ENCODE measurements around the gene CDIPT. TPM values are rescaled to one million over a fixed set of nuclear protein-coding genes. Genes with fewer than 3 reads are reported as not detected.
"Not testable (repeated sequence)": the region's sequence is repeated elsewhere in the genome, so short reads cannot be mapped to it uniquely, and the experiment has no call there.

CDIPT gene
- total and polyA plus RNA-seq, 10 of the 15 experiments (the other 5 are each of a cell fraction or from before 2014, with no cell fraction given), result 0.87 to 36.4 (median 27.1) TPM

DNA sequence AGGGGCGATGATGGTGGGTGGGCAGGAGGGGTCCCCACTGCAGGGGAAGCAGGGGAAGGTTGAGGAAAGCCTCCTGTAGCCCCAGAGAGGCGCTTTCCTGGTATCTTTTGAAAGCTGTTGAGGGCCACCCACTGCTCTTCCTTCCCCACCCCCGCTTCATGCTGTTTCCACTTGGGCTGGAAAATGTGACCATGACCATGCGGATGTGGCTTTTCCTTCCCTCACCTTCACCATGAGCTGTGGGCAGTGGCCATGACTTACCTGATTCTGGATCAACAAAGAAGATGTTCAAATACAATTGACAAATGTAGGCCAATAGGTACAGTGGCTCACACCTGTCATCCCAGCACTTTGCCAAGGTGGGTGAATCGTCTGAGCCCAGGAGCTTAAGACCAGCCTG is 28.9 kb downstream of the CDIPT start (continued):
- TF ChIP-seq, protein P1, sequence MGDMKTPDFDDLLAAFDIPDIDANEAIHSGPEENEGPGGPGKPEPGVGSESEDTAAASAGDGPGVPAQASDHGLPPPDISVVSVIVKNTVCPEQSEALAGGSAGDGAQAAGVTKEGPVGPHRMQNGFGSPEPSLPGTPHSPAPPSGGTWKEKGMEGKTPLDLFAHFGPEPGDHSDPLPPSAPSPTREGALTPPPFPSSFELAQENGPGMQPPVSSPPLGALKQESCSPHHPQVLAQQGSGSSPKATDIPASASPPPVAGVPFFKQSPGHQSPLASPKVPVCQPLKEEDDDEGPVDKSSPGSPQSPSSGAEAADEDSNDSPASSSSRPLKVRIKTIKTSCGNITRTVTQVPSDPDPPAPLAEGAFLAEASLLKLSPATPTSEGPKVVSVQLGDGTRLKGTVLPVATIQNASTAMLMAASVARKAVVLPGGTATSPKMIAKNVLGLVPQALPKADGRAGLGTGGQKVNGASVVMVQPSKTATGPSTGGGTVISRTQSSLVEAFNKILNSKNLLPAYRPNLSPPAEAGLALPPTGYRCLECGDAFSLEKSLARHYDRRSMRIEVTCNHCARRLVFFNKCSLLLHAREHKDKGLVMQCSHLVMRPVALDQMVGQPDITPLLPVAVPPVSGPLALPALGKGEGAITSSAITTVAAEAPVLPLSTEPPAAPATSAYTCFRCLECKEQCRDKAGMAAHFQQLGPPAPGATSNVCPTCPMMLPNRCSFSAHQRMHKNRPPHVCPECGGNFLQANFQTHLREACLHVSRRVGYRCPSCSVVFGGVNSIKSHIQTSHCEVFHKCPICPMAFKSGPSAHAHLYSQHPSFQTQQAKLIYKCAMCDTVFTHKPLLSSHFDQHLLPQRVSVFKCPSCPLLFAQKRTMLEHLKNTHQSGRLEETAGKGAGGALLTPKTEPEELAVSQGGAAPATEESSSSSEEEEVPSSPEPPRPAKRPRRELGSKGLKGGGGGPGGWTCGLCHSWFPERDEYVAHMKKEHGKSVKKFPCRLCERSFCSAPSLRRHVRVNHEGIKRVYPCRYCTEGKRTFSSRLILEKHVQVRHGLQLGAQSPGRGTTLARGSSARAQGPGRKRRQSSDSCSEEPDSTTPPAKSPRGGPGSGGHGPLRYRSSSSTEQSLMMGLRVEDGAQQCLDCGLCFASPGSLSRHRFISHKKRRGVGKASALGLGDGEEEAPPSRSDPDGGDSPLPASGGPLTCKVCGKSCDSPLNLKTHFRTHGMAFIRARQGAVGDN (IDR thresholded peaks at IDR 0.05), result no peak
- TF ChIP-seq CHD4 (IDR thresholded peaks at IDR 0.05) (no peak), E2F8 (IDR thresholded peaks at IDR 0.05; ENCODE audit: low read depth, partially characterized antibody) (no peak), ZZZ3 (IDR thresholded peaks at IDR 0.05; ENCODE audit: control insufficient read depth, insufficient read length, low read depth) (no peak), MEF2A (IDR thresholded peaks at IDR 0.05; ENCODE audit: insufficient read depth, low read depth, low read length) (no peak), CUX1 (IDR thresholded peaks at IDR 0.05; ENCODE audit: insufficient replicate concordance, low read depth, low read length) (no peak)

- H3K9ac ChIP-seq (ENCODE audit: control insufficient read depth, insufficient read depth, low read length); H3K27me3 ChIP-seq (replicated peaks in 1 of 2; ENCODE audit: control insufficient read depth in 2 of 2, insufficient read depth in 2 of 2, low read length in 1 of 2); in situ Hi-C loops (cut with MboI); H3K4me2 ChIP-seq (ENCODE audit: control insufficient read depth, insufficient read depth); SMC1A ChIA-PET (ENCODE audit: uncharacterized antibody, unreplicated experiment); ATAC-seq; DNase-seq (ENCODE audit: low read depth, low spot score); H3K9me3 ChIP-seq (replicated peaks; ENCODE audit: control insufficient read depth, insufficient read depth, low read length); H3K27ac ChIP-seq (ENCODE audit: control insufficient read depth, insufficient read depth); H4K20me1 ChIP-seq (ENCODE audit: control insufficient read depth, insufficient read depth); BruUV-seq (replicated peaks); H3K4me1 ChIP-seq (ENCODE audit: control insufficient read depth, insufficient read depth, low read length); intact Hi-C loops (cut with micrococcal nuclease; ENCODE audit: unreplicated experiment); FAIRE-seq; H2AFZ ChIP-seq (ENCODE audit: control insufficient read depth, low read depth, low read length); H3K4me3 ChIP-seq; H3K79me2 ChIP-seq (ENCODE audit: control insufficient read depth, insufficient read depth, low read length); RAD21 ChIA-PET (ENCODE audit: unreplicated experiment): not testable (repeated sequence)
- ChIA-PET CTCF (interaction anchor here (0.6 to 1.6 kb wide), 5 partner anchors 15 to 128 kb away, joined by 3 to 7 read pairs (median 3); partner anchors contain the start of gene PAGR1), POLR2A (interaction anchor here (1.0 kb wide), 1 partner anchor 16 kb away, joined by 3 read pairs; no protein-coding TSS in a partner anchor)
- H3K36me3 ChIP-seq (ENCODE audit: control insufficient read depth in 2 of 2, insufficient read depth in 2 of 2, low read length in 1 of 2), result peaks cover 11 to 15% of the 10 kb centered on the region in 2 experiments; a peak in 3 of 4 replicates
- whole genome bisulfite sequencing (ENCODE audit: insufficient coverage, insufficient replicate concordance, low lambda C conversion rate, missing lambda C conversion rate), result 85% methylated on average over 4 of the region's 4 CpGs
These were observed 29.8 kb downstream of the CDIPT start for GRCh38 chr16:29833219-29833618.
